GM19238 (cell line): ENCODE measurements around the gene IGSF9.

Experiments used
- DNase-seq: peaks from one replicate; pipeline ENCODE4 v3.0.0; 2011; ENCODE audit warnings: low spot score; ENCODE audit not compliant: insufficient read length

The IGSF9 gene

DNA sequence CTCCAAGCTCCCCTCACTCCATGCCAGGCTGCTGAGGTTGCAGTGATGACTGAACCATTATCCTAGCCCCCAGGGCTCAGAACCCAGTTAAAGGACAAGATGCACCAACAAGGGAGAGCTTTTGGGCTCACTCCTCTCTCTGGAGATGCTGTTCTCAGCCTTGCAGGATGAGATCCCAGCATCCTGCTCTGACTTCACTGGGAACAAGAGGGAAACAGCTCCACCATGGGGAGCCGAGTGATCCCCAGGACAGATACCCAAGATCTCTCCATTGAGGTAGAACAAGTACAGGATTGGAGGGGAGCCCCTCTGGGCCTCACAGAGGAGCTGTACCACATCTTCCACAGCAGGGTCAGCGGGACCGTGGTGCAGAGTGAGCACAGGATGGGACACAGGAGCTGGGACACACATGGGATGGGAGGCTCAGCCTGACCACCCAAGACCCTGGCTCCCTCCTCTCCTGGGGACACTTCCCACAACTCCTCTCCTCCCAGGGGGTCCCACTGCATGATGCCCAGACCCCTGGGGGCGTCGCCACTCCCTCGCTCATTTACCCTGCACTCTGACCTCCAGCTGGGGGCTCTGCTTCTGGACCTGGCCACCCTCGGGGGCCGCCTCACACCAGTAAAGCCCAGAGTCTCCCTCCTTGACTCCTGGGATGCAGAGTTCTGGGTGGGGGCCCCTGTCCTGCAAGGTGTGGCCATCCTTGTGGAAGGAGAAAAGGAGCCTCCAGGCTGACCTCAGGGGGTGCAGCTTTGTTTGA, 27.2 kb upstream of the IGSF9 start:
- no peak for DNase-seq

GRCh38 chr1:159970932-159971342, 25.5 kb upstream of the IGSF9 start:
- no peak for DNase-seq

DNA sequence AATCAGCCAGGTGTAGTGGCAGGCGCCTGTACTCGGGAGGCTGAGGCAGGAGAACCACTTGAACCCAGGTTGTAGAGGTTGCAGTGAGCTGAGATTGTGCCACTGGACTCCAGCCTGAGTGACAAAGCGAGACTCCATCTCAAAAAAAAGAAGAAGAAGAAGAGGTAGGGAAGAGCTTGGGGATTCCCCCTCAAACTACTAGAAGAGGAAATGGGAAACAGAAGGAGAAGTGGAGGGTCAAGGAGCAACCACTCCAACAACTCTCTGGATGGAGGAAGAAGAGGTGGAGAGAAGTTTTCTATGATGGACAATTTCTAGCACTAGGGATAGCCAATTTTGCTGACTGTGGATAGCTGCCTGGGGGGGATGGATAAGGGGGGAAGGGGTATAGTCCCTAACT, 23.5 kb upstream of the IGSF9 start:
- no peak for DNase-seq

- DNase-seq: no peak
These were observed 19.9 kb upstream of the IGSF9 start for GRCh38 chr1:159965263-159965662.

DNA sequence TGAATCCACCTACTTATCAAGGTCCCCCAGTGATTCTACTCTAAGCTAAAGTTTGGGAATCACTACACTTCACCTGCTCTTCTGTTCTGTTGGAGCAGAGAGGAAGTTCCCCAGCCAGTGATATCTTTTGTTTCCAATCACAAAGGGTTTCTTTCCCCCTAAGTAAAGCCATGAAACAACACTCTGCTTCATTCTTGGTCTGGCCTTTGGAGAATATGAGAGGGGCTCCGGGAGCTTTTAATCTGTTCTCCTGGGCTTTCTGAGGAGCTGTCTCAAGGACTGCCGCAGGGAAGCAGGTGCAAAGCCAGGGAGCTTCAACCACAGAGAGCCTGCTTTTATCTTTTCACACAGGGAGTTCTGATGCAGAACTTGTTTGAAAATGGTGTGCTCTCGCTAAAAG, 18.7 kb upstream of the IGSF9 start:
- DNase-seq: no peak

DNA sequence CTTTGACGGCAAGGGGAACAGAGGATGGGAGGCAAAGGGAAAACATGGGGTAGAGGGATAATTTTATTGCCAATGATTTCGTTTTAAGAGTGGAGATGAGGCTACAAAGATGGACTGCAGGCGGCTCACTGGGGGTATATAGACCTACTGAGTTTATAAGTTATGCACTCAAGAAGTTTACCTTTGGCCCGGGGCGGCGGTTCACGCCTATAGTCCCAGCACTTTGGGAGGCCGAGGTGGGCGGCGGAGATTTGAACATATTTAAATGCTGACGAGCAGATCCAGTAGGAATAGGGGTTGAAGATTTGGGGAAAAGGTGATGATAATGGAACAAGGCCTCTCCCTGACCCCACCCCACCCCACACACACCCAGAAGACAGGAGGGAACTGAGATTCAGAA, 16.8 kb upstream of the IGSF9 start:
- DNase-seq: no peak

DNA sequence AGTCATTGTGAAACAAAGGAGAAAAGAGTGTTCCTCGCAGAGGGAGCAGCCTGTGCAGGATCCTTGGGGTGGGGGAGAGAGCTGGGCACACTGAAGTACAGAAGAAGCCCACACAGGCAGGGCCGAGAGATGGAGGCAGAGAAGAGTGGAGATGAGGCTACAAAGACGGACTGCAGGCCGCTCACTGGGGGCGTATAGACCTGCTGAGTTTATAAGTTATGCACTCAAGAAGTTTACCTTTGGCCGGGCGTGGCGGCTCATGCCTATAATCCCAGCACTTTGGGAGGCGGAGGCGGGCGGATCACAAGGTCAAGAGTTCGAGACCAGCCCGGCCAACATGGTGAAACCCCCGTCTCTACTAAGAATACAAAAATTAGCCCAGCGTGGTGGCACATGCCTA, 16.2 kb upstream of the IGSF9 start:
- no peak for DNase-seq

DNA sequence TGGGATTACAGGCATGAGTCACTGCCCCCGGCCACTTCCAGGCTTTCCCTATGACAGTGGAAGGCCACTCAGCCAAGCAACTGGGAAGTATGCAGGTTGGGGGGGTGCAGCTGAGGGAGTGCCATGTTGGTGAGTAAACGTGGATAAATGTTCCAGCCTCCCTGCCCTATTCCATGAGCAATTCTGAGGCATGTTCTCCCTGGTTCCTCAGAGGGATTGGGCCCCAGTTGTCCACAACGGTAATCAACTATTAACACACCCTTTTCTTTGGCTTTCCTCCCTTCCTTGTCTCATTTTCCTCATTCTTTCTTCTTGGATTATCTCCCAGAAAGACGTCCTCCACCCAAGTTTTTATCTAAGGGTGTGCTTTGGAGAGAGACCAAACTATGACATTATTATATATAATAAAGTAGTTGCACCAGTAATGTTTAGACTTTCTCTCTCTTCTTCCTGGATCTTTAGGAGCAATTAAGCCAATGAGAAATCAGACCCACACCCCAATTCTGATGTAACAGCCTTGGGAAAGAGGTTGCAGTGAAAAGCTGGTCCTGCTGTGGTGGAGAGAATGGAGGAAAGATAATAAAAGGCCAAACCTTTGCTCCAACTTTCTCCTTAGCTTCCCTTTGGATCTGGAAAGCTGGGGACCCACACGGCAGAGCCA, 15.4 kb upstream of the IGSF9 start:
- no peak for DNase-seq

DNA sequence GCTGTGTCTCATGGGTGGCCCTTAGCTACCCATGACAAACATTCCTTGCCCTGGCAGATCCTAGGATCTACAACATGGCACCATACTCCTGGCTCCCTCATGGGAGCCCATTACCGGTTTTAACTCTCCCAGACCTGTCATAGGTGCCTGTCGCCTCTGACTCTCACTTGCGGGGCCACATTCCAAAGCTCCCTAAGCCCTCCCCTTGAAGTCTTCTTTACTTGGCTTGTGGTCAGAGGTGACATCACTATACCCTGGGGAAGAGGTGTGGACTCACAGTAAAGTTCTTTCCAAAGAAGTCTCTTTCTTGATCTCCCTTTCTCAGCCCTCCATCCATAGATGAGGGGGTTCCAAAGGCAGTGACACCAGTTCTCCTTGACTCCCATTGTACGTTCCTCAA, 14.0 kb upstream of the IGSF9 start:
- no peak for DNase-seq

- no peak for DNase-seq
These were observed 13.4 kb upstream of the IGSF9 start for GRCh38 chr1:159958719-159959380.

DNA sequence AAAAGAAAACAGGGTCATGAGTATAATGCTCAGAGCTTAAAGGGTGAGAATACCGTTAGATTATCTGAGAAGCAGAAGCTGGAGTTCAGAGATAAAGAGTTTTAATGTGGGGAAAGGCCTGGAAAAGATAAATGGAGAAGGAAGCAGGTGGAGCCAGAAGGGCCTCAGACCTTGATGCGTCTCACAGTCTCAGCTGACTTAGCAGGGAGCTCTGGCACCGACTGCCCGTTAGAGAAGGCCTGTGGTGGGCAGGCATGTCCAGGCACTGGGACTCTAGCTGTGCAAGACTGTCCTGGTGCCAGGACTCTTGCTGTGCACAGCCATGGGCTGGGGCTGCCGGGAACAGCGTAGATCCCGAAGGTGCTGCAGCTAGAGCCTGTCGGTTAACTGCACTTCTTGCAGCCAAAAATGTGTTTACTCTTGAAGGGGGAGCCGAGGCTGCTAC, 12.4 kb upstream of the IGSF9 start:
- no peak for DNase-seq

GRCh38 chr1:159955456-159955855, 10.0 kb upstream of the IGSF9 start:
- no peak for DNase-seq

DNA sequence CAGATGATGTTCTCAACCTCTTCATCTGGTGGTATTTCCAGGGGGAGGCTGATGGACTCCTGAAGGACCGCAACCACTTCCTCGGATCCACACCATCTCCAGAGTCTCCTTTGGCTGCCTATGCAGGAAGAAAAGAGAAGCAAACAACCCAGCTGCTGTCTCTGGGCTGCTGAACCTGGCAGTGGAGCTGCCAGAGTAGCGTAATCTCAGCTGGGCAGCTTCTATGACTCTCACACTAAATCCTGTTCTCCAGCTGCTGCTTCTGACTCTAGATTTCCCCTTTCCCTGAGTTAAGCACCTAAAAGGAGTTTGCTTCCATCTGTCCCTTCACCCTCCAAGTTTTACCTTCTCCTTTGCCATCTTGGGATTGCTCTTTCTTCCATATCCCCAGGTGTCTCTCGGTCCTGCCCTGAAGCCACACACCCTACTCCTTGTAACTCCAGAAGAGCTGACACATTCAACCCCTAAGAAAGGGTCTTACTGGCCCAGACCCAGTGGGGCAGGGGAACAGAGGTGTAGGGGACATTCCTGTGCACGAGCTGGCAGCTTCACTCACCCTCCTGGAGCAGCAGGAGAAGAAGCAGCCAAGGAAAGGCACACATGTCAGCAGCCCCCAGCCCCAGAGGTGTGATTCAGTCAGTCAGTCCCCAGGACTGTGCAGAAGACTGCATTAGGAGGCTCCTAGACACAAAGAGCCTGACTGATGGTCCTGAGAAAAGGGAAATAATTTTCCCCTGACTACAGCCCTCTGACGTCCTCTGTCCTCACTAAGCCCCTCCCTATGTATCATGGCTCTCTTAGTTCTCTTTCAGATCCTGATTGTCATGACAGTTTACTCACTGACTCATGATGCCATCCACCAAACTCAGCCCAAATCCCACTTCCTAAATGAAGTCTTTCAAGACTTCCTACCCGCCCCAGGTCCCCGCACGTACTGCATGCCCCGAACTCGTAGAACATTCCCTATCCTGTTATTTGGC, 8.4 kb upstream of the IGSF9 start, which contains the start of gene SLAMF9:
SLAMF9 (minus strand) TSS at position 702 of the 980 bp plus-strand sequence; CDS start at position 602, 100 bp downstream.
- DNase-seq: no peak

GRCh38 chr1:159952932-159953331, 7.5 kb upstream of the IGSF9 start:
- no peak for DNase-seq

DNA sequence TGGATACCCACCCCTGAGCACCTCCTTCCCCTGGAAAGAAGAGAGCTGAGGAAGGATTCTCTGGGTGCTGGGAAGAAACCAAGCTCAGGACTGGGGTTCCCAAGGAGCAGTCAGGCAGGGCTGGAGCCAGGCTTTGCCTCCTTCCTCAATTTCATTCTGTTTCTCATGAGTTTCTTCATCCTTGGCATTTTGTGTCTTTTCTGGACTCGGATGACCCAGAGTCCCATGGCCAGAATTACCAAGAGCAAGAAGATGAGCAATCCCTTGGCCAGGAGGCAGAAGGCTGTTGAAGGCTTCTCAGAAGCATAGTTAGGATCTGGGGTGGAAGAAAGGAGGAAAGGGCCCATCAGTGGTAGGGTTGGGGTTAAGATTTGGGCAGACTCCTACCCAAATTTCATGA, 6.1 kb upstream of the IGSF9 start:
- DNase-seq: no peak

GRCh38 chr1:159951016-159951415, 5.6 kb upstream of the IGSF9 start:
- DNase-seq: no peak

DNA sequence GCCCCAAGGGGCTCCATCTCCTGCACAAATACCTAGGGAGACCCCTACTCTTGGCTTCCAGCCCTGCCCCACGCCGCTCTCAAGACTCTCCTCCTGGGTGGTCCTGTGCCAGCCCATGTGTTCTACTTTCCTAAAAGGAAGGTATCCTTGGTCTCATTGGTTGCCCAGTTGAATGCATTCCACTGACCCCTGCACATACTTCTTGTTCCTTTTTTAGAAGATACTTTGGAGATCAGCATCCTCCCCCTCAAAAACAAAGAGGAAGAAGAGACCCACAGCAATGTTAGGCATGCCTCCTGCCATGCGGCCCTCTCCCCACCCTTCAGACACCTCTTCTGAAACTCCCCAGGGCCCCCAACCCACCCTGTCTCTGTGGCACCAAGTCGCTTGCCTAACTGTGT, 4.6 kb upstream of the IGSF9 start:
- no peak for DNase-seq

DNA sequence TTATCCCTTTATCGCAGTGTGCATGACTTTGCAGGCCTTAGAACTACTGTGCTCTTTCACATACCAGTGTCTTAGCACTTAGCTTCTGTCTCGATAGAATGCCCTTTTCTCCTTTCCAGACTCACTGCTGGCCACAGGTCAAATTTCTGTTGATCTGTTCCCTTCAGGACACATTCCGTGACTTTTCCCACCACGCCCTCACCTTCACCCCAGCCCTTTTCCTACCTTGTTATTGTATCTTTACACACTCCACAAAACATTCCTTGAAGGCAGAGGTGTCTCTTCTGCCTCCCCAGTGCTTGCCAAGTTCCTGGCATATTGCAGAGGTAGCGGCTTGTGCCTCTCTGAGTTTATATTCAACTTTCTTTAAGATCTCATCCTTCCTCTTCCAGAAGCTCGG, 3.7 kb upstream of the IGSF9 start:
- no peak for DNase-seq

DNA sequence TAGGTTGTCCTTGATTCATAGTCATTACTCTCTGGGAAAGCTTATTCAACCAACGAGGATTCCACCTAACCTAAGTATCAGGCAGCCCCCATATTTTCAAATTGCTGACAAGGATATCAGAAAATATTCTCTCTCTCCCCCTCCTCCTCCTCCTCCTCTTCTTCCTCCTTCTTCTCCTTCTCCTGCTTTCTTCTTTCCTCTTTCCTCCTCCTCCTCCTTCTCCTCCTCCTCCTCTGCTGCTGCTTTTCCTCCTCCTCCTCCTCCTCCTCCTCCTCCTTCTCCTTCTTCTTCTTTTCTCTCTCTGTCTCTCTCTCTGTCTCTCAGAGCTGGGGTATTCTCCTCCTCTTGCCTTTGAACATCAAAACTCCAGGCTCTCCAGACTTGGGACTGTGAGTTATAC, 2.5 kb upstream of the IGSF9 start:
- no peak for DNase-seq

DNA sequence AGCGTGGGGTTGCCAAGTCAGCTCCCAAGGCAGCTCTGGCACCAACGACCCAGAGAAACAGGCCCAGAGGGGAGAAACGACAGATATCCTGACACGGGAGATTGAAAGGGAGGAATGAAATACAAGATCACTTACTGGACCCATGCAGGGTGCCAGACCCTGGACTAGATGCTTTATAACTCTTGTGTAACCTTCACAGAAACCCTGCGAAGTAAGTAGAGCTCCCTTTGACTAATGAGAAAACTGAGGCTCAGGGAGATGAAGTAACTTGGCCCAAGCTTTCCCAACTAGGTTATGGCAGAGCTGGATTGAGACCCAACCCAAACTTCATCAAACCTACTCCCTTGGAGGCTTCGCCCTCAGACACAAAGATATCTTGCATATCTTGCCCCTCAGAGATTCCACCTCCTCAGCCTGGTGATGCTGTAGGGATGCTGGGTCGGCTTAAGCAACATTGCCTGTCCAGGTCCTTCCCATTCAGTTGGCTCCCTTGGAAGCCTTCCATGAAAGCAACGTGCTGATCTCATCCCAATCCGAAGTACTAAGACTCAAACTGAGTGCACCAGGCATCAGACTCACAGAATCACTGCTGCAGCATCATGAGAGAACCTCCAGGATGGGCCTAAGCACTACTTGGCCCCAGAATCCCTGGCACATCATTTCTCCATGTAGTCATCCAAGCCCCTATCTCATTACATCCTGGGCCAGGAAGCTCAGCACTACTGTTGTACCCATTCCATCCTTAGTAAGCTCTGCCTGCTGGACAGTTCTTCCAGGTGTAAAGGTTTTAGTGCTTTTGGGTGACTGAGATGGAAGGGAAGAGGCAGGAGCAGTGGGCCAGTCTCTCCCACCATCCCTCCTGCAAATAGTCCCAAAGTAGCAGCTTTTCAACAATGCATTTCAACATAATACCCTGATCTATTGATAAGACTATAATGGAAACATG, 1.1 kb upstream of the IGSF9 start:
- no peak for DNase-seq
